ENCODE data around the gene TBC1D8. TPM values are rescaled to one million over a fixed set of nuclear protein-coding genes. Genes with fewer than 3 reads are reported as not detected.
"Not testable (repeated sequence)": the region's sequence is repeated elsewhere in the genome, so short reads cannot be mapped to it uniquely, and the experiment has no call there.

The TBC1D8 gene
- polyA plus RNA-seq, 3 donors, result 16.1 to 78.0 (median 22.4) TPM

DNA sequence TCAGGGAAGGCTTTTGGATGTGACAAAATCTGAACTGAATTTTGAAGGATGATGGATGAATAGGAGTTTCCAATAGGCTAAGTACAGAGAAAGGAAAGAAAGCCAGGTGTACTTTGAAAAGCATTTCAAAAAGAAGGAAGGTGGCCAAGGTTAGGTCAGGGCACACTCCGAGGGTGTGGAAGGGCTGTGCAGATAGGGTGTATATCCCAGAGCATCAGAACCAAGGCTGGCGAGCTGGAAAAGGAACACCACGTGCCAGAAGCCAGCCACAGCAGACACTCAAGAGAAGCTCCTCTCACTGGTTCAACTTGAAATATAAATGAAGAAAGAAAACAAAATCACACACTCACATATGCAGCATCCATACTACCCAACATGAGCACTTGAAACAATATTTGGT is 98.1 kb downstream of the TBC1D8 start:
- WGBS (ENCODE audit: insufficient coverage), result no CpG with 5 or more reads among the region's 3 CpGs
- Mint-ChIP-seq H3K27me3 (ENCODE audit: low read depth in 3 of 3) (peaks cover 0 to 2% (median 0%) of the 10 kb centered on the region in 3 donors), H3K27ac (no peak overlapping the region), H3K4me3 (no peak overlapping the region), H3K36me3 (peaks cover 73 to 85% of the 10 kb centered on the region in 2 donors), H3K4me1 (no peaks in the 10 kb centered on the region), H3K9me3 (peaks cover 0 to 5% (median 1%) of the 10 kb centered on the region in 7 donors)
- no peaks in the 10 kb centered on the region for H3K79me2 ChIP-seq (ENCODE audit: insufficient read depth, low read length)
- intact Hi-C loops (cut with micrococcal nuclease), result no loop called here
- no peaks in the 10 kb centered on the region for H3K27me3 ChIP-seq (ENCODE audit: control insufficient read depth in 2 of 2, insufficient read depth in 2 of 2, low read length in 2 of 2)
- H3K27ac ChIP-seq (ENCODE audit: low read depth in 1 of 2, low read length in 2 of 2), result no peak overlapping the region
- no peaks in the 10 kb centered on the region for H3K9me3 ChIP-seq (replicated peaks in 1 of 2; ENCODE audit: control insufficient read depth in 1 of 2, insufficient read depth in 1 of 2, low read length in 2 of 2)
- H3K36me3 ChIP-seq (replicated peaks in 1 of 2; ENCODE audit: control insufficient read depth in 1 of 2, insufficient read depth in 2 of 2, low read length in 2 of 2), result peaks cover 28 to 89% of the 10 kb centered on the region in 2 donors
- no peak overlapping the region for H3K9ac ChIP-seq (ENCODE audit: insufficient read depth, low read length, poor library complexity, severe bottlenecking)
- peaks cover 34% of the 10 kb centered on the region for H4K20me1 ChIP-seq (ENCODE audit: insufficient read depth, low read length)
- H3K4me1 ChIP-seq (ENCODE audit: control insufficient read depth in 1 of 2, insufficient read depth in 2 of 2, low read length in 2 of 2), result no peaks in the 10 kb centered on the region
- no peak overlapping the region for H2AFZ ChIP-seq (ENCODE audit: insufficient read depth, low read depth, low read length, poor library complexity, severe bottlenecking)
- H3K4me2 ChIP-seq (replicated peaks; ENCODE audit: extremely low read depth, low read length, poor library complexity, severe bottlenecking), result no peak overlapping the region
- no peak for DNase-seq
- TF ChIP-seq, protein P1, sequence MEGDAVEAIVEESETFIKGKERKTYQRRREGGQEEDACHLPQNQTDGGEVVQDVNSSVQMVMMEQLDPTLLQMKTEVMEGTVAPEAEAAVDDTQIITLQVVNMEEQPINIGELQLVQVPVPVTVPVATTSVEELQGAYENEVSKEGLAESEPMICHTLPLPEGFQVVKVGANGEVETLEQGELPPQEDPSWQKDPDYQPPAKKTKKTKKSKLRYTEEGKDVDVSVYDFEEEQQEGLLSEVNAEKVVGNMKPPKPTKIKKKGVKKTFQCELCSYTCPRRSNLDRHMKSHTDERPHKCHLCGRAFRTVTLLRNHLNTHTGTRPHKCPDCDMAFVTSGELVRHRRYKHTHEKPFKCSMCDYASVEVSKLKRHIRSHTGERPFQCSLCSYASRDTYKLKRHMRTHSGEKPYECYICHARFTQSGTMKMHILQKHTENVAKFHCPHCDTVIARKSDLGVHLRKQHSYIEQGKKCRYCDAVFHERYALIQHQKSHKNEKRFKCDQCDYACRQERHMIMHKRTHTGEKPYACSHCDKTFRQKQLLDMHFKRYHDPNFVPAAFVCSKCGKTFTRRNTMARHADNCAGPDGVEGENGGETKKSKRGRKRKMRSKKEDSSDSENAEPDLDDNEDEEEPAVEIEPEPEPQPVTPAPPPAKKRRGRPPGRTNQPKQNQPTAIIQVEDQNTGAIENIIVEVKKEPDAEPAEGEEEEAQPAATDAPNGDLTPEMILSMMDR (IDR thresholded peaks at IDR 0.05), result no peak
- H3K4me3 ChIP-seq (replicated peaks in 1 of 3; ENCODE audit: low read depth in 2 of 3, low read length in 3 of 3), result no peak overlapping the region

DNA sequence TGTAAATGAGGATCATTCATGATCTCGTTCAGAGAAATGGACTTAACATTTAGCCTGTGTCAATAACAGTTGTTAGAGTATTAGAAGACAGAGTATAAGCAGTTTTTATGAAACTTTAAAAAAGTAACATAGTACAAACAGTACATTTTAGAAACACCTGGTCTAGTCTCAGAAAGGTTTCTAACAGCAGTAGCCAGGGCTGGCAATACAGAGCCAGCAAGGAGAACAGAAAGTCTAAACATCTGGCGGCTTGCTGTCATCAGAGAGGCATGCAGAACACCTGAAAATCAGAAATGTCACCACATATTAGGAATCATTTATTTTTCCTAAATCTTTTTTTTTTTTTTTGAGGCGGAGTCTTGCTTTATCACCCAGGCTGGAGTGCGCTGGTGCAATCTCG is 99.0 kb downstream of the TBC1D8 start:
- TF ChIP-seq, protein P1 (IDR thresholded peaks at IDR 0.05), result no peak
- intact Hi-C loops (cut with micrococcal nuclease), result no loop called here
- H3K27me3 Mint-ChIP-seq (ENCODE audit: low read depth in 3 of 3), result peaks cover 0 to 2% (median 0%) of the 10 kb centered on the region in 3 donors
- H3K36me3 Mint-ChIP-seq, result peaks cover 68 to 83% of the 10 kb centered on the region in 2 donors
- Histone ChIP-seq H4K20me1 (ENCODE audit: insufficient read depth, low read length) (peaks cover 33% of the 10 kb centered on the region), H3K27me3 (ENCODE audit: control insufficient read depth in 2 of 2, insufficient read depth in 2 of 2, low read length in 2 of 2) (no peaks in the 10 kb centered on the region), H3K9me3 (replicated peaks in 1 of 2; ENCODE audit: control insufficient read depth in 1 of 2, insufficient read depth in 1 of 2, low read length in 2 of 2) (no peaks in the 10 kb centered on the region), H3K27ac (ENCODE audit: low read depth in 1 of 2, low read length in 2 of 2) (no peak overlapping the region), H3K36me3 (replicated peaks in 1 of 2; ENCODE audit: control insufficient read depth in 1 of 2, insufficient read depth in 2 of 2, low read length in 2 of 2) (peaks cover 32 to 89% of the 10 kb centered on the region in 2 donors), H2AFZ (ENCODE audit: insufficient read depth, low read depth, low read length, poor library complexity, severe bottlenecking) (no peak overlapping the region), H3K4me3 (replicated peaks in 1 of 3; ENCODE audit: low read depth in 2 of 3, low read length in 3 of 3) (no peak overlapping the region), H3K4me2 (replicated peaks; ENCODE audit: extremely low read depth, low read length, poor library complexity, severe bottlenecking) (no peak overlapping the region), H3K9ac (ENCODE audit: insufficient read depth, low read length, poor library complexity, severe bottlenecking) (no peak overlapping the region), H3K4me1 (ENCODE audit: control insufficient read depth in 1 of 2, insufficient read depth in 2 of 2, low read length in 2 of 2) (no peaks in the 10 kb centered on the region), H3K79me2 (ENCODE audit: insufficient read depth, low read length) (no peaks in the 10 kb centered on the region)
- DNase-seq, result no peak
- H3K27ac Mint-ChIP-seq, result no peak overlapping the region
- 100% methylated on average over 1 of the region's 5 CpGs for WGBS (ENCODE audit: insufficient coverage)
- H3K4me3 Mint-ChIP-seq, result no peak overlapping the region
- H3K9me3 Mint-ChIP-seq, result peaks cover 0 to 3% (median 1%) of the 10 kb centered on the region in 7 donors
- H3K4me1 Mint-ChIP-seq, result no peaks in the 10 kb centered on the region

DNA sequence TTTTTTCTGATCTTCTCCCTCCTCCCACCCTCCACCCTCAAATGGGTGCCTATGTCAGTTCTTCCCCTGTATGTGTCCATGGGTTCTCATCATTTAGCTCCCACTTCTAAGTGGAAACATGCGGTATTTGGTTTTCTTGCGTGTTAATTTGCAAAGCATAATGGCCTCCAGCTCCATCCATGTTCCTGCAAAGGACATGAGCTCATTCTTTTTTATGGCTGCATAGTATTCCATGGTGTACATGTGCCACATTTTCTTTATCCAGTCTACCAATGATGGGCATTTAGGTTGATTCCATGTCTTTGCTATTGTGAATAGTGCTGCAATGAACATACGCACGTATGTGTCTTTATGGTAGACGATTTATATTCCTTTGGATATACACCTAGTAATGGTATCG is 100.3 kb downstream of the TBC1D8 start:
- H3K4me3 Mint-ChIP-seq; H3K9me3 ChIP-seq (replicated peaks in 1 of 2; ENCODE audit: control insufficient read depth in 1 of 2, insufficient read depth in 1 of 2, low read length in 2 of 2); H3K4me1 ChIP-seq (ENCODE audit: control insufficient read depth in 1 of 2, insufficient read depth in 2 of 2, low read length in 2 of 2); H3K9ac ChIP-seq (ENCODE audit: insufficient read depth, low read length, poor library complexity, severe bottlenecking); H3K4me1 Mint-ChIP-seq; H2AFZ ChIP-seq (ENCODE audit: insufficient read depth, low read depth, low read length, poor library complexity, severe bottlenecking); H3K27ac Mint-ChIP-seq; DNase-seq; H3K27ac ChIP-seq (ENCODE audit: low read depth in 1 of 2, low read length in 2 of 2); H3K27me3 Mint-ChIP-seq (ENCODE audit: low read depth in 3 of 3); H3K27me3 ChIP-seq (ENCODE audit: control insufficient read depth in 2 of 2, insufficient read depth in 2 of 2, low read length in 2 of 2); intact Hi-C loops (cut with micrococcal nuclease); H3K4me3 ChIP-seq (replicated peaks in 1 of 3; ENCODE audit: low read depth in 2 of 3, low read length in 3 of 3); H3K9me3 Mint-ChIP-seq; H3K79me2 ChIP-seq (ENCODE audit: insufficient read depth, low read length); H3K4me2 ChIP-seq (replicated peaks; ENCODE audit: extremely low read depth, low read length, poor library complexity, severe bottlenecking): not testable (repeated sequence)
- Histone ChIP-seq H4K20me1 (ENCODE audit: insufficient read depth, low read length) (peaks cover 31% of the 10 kb centered on the region), H3K36me3 (replicated peaks in 1 of 2; ENCODE audit: control insufficient read depth in 1 of 2, insufficient read depth in 2 of 2, low read length in 2 of 2) (peaks cover 37 to 93% of the 10 kb centered on the region in 2 donors)
- WGBS (ENCODE audit: insufficient coverage), result 100% methylated on average over 2 of the region's 6 CpGs
- H3K36me3 Mint-ChIP-seq, result peaks cover 69 to 84% of the 10 kb centered on the region in 2 donors

Measured in CD14-positive monocyte (primary cell).